B cell (primary cell): ENCODE results near the gene SIT1. TPM values are rescaled to one million over a fixed set of nuclear protein-coding genes. Genes with fewer than 3 reads are reported as not detected.
A peak's percentile ranks its signal among the peaks of the same experiment; 100 is the strongest.

ENCODE experiments used
- ATAC-seq: fragments of 200-7000 bp; cut with Tn5 transposase; one replicate; pipeline ENCODE4 v1.10.0; 2021; ENCODE audit warnings: low read depth, mild to moderate bottlenecking, moderate number of reproducible peaks, moderate library complexity
- CTCF ChIA-PET: fragments of 350-600 bp; sonication (Branson Sonifier 250); formaldehyde crosslinking; loops from one replicate; lab custom pipeline; 2021; ENCODE audit warnings: antibody characterized with exemption, inconsistent platforms; lab: Charles Lee
- POLR2A ChIA-PET: fragments of 350-600 bp; sonication (Branson Sonifier 250); formaldehyde crosslinking; loops from one replicate; lab custom pipeline; 2021; ENCODE audit warnings: antibody characterized with exemption; lab: Charles Lee
- DNase-seq: peaks from one replicate; pipeline ENCODE4 v3.0.0; 2013
- H2AFZ ChIP-seq: 2 replicates; pipeline ENCODE4 v1.6.1; 2012; ENCODE audit warnings: mild to moderate bottlenecking, low read depth, low read length; ENCODE audit not compliant: insufficient read depth, poor library complexity, severe bottlenecking
- H3K27ac ChIP-seq, 2 donors: 1 replicate in 1 of 2; 2 replicates in 1 of 2; pipeline ENCODE4 v1.5.1; 2012 to 2013; ENCODE audit warnings: low read length in 2 of 2, mild to moderate bottlenecking in 2 of 2, moderate library complexity in 1 of 2
- H3K27me3 ChIP-seq, 4 experiments: fragments of 200-600 bp in 1 of 4; sonication (generic) in 1 of 4; replicated peaks in 1 of 4; 1 replicate in 2 of 4; 2 replicates in 2 of 4; pipeline versions ENCODE4 v1.6.1 to v1.7.0; 2013 to 2016; ENCODE audit warnings: low read length in 3 of 4, mild to moderate bottlenecking in 2 of 4, mixed read lengths in 1 of 4, moderate library complexity in 1 of 4; ENCODE audit not compliant: insufficient read depth in 4 of 4, control insufficient read depth in 3 of 4; ENCODE audit errors: control extremely low read depth in 1 of 4
- H3K36me3 ChIP-seq, 2 experiments: replicated peaks in 1 of 2; 1 replicate in 1 of 2; 2 replicates in 1 of 2; pipeline versions ENCODE4 v1.6.1 to v1.7.1; 2013; ENCODE audit warnings: low read length in 1 of 2; ENCODE audit not compliant: insufficient read depth in 2 of 2, control insufficient read depth in 1 of 2; ENCODE audit errors: control extremely low read depth in 1 of 2, extremely low read depth in 1 of 2
- H3K4me1 ChIP-seq, 2 donors: fragments of 200-600 bp in 1 of 2; sonication (generic) in 1 of 2; 1 replicate in 1 of 2; 2 replicates in 1 of 2; pipeline versions ENCODE4 v1.5.1 to v1.6.1; 2013 to 2017; ENCODE audit warnings: low read length in 2 of 2; ENCODE audit not compliant: control insufficient read depth in 2 of 2, insufficient read depth in 2 of 2
- H3K4me2 ChIP-seq: replicated peaks from 2 replicates; pipeline ENCODE3; 2012; ENCODE audit warnings: mild to moderate bottlenecking, low read depth, low read length; ENCODE audit not compliant: poor library complexity, severe bottlenecking
- H3K4me3 ChIP-seq, 5 experiments: fragments of 200-600 bp in 1 of 5; sonication (generic) in 1 of 5; 1 replicate in 3 of 5; 2 replicates in 2 of 5; pipeline versions ENCODE4 v1.5.1 to v1.7.0; 2011 to 2016; ENCODE audit warnings: low read length in 4 of 5, mild to moderate bottlenecking in 4 of 5, low read depth in 2 of 5, control low read depth in 1 of 5, moderate library complexity in 1 of 5; ENCODE audit not compliant: insufficient read depth in 1 of 5; ENCODE audit errors: control extremely low read depth in 1 of 5, extremely low read depth in 1 of 5
- H3K79me2 ChIP-seq: fragments of 200-600 bp; sonication (generic); one replicate; pipeline ENCODE4 v1.6.0; 2016; ENCODE audit warnings: low read length; ENCODE audit not compliant: control insufficient read depth, insufficient read depth
- H3K9ac ChIP-seq: fragments of 200-600 bp; sonication (generic); 2 replicates; pipeline ENCODE4 v1.6.1; 2017; ENCODE audit warnings: mild to moderate bottlenecking, low read length, moderate library complexity
- H3K9me3 ChIP-seq, 3 donors: one replicate each; pipeline versions ENCODE4 v1.6.1 to v1.7.1; 2013; ENCODE audit warnings: low read length in 2 of 3; ENCODE audit not compliant: control insufficient read depth in 2 of 3, insufficient read depth in 1 of 3; ENCODE audit errors: control extremely low read depth in 1 of 3
- H4K20me1 ChIP-seq: 2 replicates; pipeline ENCODE4 v1.6.0; 2012; ENCODE audit warnings: mild to moderate bottlenecking, low read length; ENCODE audit not compliant: insufficient read depth, control insufficient read depth, poor library complexity, severe bottlenecking
- H3K27ac Mint-ChIP-seq: one replicate; pipeline ENCODE4 v1.8.0; 2021; ENCODE audit warnings: mixed read lengths
- H3K27me3 Mint-ChIP-seq: one replicate; pipeline ENCODE4 v1.8.0; 2021; ENCODE audit warnings: mixed read lengths
- H3K4me1 Mint-ChIP-seq: one replicate; pipeline ENCODE4 v1.8.0; 2021; ENCODE audit warnings: mixed read lengths
- H3K4me3 Mint-ChIP-seq: one replicate; pipeline ENCODE4 v1.8.0; 2021; ENCODE audit warnings: mixed read lengths
- H3K9me3 Mint-ChIP-seq: one replicate; pipeline ENCODE4 v1.8.0; 2022; ENCODE audit warnings: mixed read lengths; ENCODE audit not compliant: insufficient read depth
- CTCF ChIP-seq: fragments of 200-600 bp; IDR thresholded peaks from one replicate; pipeline ENCODE4 v1.8.0; 2022; ENCODE audit warnings: antibody characterized with exemption, mild to moderate bottlenecking
- EZH2 ChIP-seq: IDR thresholded peaks from 2 replicates; pipeline ENCODE4 v1.6.1; 2012; ENCODE audit warnings: borderline replicate concordance, low read depth, mild to moderate bottlenecking, moderate library complexity, low read length; ENCODE audit not compliant: insufficient read depth, poor library complexity, severe bottlenecking
- WGBS: methylation state at CpG from one replicate; pipeline ENCODE4 v1.1.5; 2013; ENCODE audit warnings: missing lambda C conversion rate; ENCODE audit not compliant: insufficient coverage; 5-methylcytosine and 5-hydroxymethylcytosine counted together
- intact Hi-C: fragments of 100-400 bp; cut with micrococcal nuclease; formaldehyde crosslinking; loops from one replicate; pipeline ENCODE4 v1.10.0; 2022
- polyA plus RNA-seq: library from polyadenylated mRNA; depleted of rRNA; stranded (reverse); fragments of >200 nt; gene quantifications from 2 replicates; pipeline ENCODE4 v1.2.3, GENCODE V29; 2012
- total RNA-seq, 2 donors: library from RNA; stranded (reverse); fragments of 120-200 nt in 1 of 2; gene quantifications; 1 replicate in 1 of 2; 2 replicates in 1 of 2; pipeline versions ENCODE4 v1.2.3 to v1.2.4, GENCODE V29; 2013 to 2022

The SIT1 gene
- total and polyA plus RNA-seq, 2 donors (not counting 1 experiment from before 2014, with no cell fraction given), result 37.1 to 38.5 TPM

- Mint-ChIP-seq H3K9me3 (no peaks in the 10 kb centered on the region), H3K27ac (peak within 1 kb of the TSS; percentile 55), H3K4me1 (peaks cover 61% of the 10 kb centered on the region), H3K4me3 (peak within 1 kb of the TSS; percentile 88), H3K27me3 (no peaks in the 10 kb centered on the region)
- POLR2A ChIA-PET, result interaction anchor here (0.7 to 1.8 kb wide), 5 partner anchors 17 to 52 kb away, joined by 3 to 6 read pairs (median 5); no protein-coding TSS in a partner anchor
- Histone ChIP-seq H3K79me2 (peaks cover 12% of the 10 kb centered on the region), H3K36me3 (peaks cover 0 to 14% of the 10 kb centered on the region in 2 experiments), H2AFZ (peak within 1 kb of the TSS; percentile 83), H3K9me3 (no peaks in the 10 kb centered on the region), H3K4me2 (peak within 1 kb of the TSS; percentile 85), H4K20me1 (no peaks in the 10 kb centered on the region), H3K9ac (peak within 1 kb of the TSS; percentile 71), H3K4me3 (peak within 1 kb of the TSS; percentile 50 to 78 (median 60)), H3K27me3 (no peaks in the 10 kb centered on the region), H3K4me1 (peaks cover 38 to 57% of the 10 kb centered on the region in 2 donors), H3K27ac (peak within 1 kb of the TSS in 1 of 2 donors; percentile 2)
- TF ChIP-seq CTCF, result no peak
- no peak for TF ChIP-seq EZH2
- intact Hi-C loops, result no loop called here
- 8% methylated on average over 57 of the region's 58 CpGs for WGBS
- ATAC-seq (peak; percentile 78), DNase-seq (peak; percentile 62)
- CTCF ChIA-PET, result interaction anchor here (0.7 to 15.0 kb wide), 16 partner anchors 9 to 471 kb away, joined by 3 to 268 read pairs (median 4); partner anchors contain the start of genes CD72, CREB3, GBA2 and GLIPR2
Observed at GRCh38 chr9:35664531-35665470, 14.1 kb upstream of the SIT1 start, which contains the start of gene ARHGEF39. ARHGEF39 (minus strand) TSS chr9:35665195; CDS start chr9:35665169, 26 bp downstream.
